Sigmoid colon (tissue), 7 donors: ENCODE measurements around the gene VDAC1. TPM values are rescaled to one million over a fixed set of nuclear protein-coding genes. Genes with fewer than 3 reads are reported as not detected.

ENCODE experiments used
- DNase-seq: peaks from one replicate; pipeline ENCODE4 v3.0.0-alpha.2; 2019
- H3K27ac ChIP-seq, 4 donors: fragments of 200-600 bp; sonication (generic); one replicate each; pipeline ENCODE4 v1.5.1; 2016 to 2019; ENCODE audit warnings: mild to moderate bottlenecking in 1 of 4
- H3K27me3 ChIP-seq, 3 donors: fragments of 200-600 bp; sonication (generic); one replicate each; pipeline ENCODE4 v1.5.1; 2019; ENCODE audit warnings: mild to moderate bottlenecking in 1 of 3
- H3K36me3 ChIP-seq, 4 donors: fragments of 200-600 bp; sonication (generic); one replicate each; pipeline ENCODE4 v1.5.1; 2016 to 2019
- H3K4me1 ChIP-seq, 4 donors: fragments of 200-600 bp; sonication (generic); one replicate each; pipeline ENCODE4 v1.5.1; 2017 to 2019
- H3K4me3 ChIP-seq, 4 donors: fragments of 200-600 bp; sonication (generic); one replicate each; pipeline ENCODE4 v1.5.1; 2017 to 2019; ENCODE audit warnings: mild to moderate bottlenecking in 2 of 4, moderate library complexity in 1 of 4
- H3K9me3 ChIP-seq, 4 donors: fragments of 200-600 bp in 3 of 4; sonication (generic) in 3 of 4; one replicate each; pipeline versions ENCODE4 v1.5.1 to v1.6.1; 2013 to 2019
- EP300 ChIP-seq, 4 donors: sonication (generic); formaldehyde crosslinking; IDR thresholded peaks; one replicate each; pipeline ENCODE4 v1.6.1; 2017; ENCODE audit warnings: antibody characterized with exemption in 4 of 4
- POLR2A ChIP-seq, 2 donors: fragments of 450-650 bp; IDR thresholded peaks; one replicate each; pipeline ENCODE4 v1.6.1; 2016; ENCODE audit warnings: antibody characterized with exemption in 2 of 2, mild to moderate bottlenecking in 2 of 2, moderate library complexity in 2 of 2
- POLR2AphosphoS5 ChIP-seq, 4 donors: sonication (generic); formaldehyde crosslinking; IDR thresholded peaks; one replicate each; pipeline ENCODE4 v1.6.1; 2017; ENCODE audit warnings: antibody characterized with exemption in 4 of 4
- WGBS, 2 donors: extraction: QIAGEN DNeasy Blood & Tissue Kit; methylation state at CpG; one replicate each; pipeline ENCODE4 v1.1.7; 2013; 5-methylcytosine and 5-hydroxymethylcytosine counted together
- intact Hi-C: fragments of 100-400 bp; cut with DNase I; formaldehyde crosslinking; loops from one replicate; pipeline ENCODE4 v1.15.1; 2023
- polyA plus RNA-seq, 3 donors: library from polyadenylated mRNA; stranded (reverse); fragments of 200-250 nt; gene quantifications; one replicate each; pipeline ENCODE4 v1.2.3, GENCODE V29; 2013
- total RNA-seq, 4 donors: library from RNA; depleted of rRNA; stranded (reverse); fragments of >200 nt; gene quantifications; one replicate each; pipeline ENCODE4 v1.1.0, GENCODE V29; 2016
- TF ChIP-seq, protein P1 (sequence below), 4 experiments: fragments of 450-650 bp in 3 of 4; fragments of 200-600 bp in 1 of 4; IDR thresholded peaks; one replicate each; pipeline ENCODE4 v1.5.1; 2016 to 2019; ENCODE audit warnings: antibody characterized with exemption in 4 of 4, mild to moderate bottlenecking in 3 of 4, moderate library complexity in 2 of 4
- donor health status: healthy with polysubstance abuse.
- donor health status: Bipolar disorder and iron deficiency.
- donor health status: healthy.

VDAC1 gene
- total and polyA plus RNA-seq, 7 donors = 71.3 to 361 (median 99.2) TPM

DNA sequence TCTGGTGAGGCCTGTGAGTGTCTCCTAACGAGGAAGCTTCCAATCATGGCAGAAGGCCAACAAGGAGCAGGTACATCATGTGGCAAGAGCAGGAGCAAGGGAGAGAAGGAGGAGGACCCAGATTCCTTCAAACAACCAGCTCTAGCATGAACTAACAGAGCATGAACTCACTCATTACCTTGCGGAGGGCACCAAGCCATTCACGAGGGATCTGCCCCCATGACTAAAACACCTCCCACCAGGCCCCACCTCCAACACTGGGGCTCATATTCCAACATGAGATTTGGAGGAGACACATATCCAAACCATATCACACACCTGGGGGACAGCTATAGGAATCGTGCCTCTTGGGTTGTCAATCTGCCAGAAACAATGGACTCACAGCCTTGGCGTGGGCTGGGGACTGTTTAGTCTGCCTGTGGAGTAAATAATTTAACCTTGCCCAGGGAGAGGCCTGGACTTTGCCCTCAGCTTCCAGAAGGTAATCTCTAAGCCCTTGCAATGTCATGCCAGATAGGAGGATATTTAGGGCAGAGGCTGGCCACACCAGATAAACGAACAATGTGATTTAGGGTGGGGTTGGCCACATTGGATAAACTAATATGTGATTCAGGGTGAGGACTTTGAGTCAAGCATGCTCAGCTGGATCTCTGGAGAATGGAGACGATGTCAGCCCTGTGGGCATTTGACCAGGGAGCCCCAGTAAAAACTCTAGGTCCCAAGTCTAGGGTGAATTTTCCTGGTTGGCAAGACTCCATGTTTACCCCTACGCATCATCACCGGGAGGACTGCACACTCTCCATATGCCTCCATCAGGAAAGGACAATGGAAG lies 13.6 kb upstream of the VDAC1 start:
- Histone ChIP-seq H3K4me1 (no peaks in the 10 kb centered on the region), H3K27me3 (no peaks in the 10 kb centered on the region), H3K9me3 (no peaks in the 10 kb centered on the region), H3K36me3 (no peaks in the 10 kb centered on the region), H3K4me3 (no peak overlapping the region), H3K27ac (no peak overlapping the region)
- intact Hi-C loops = no loop called here
- WGBS, 2 donors = 17 to 65% methylated on average over 9 of the region's 9 CpGs
- TF ChIP-seq POLR2AphosphoS5 (IDR thresholded peaks at IDR 0.05) (no peak), POLR2A (IDR thresholded peaks at IDR 0.05) (no peak), EP300 (IDR thresholded peaks at IDR 0.05) (no peak)
- TF ChIP-seq, protein P1, sequence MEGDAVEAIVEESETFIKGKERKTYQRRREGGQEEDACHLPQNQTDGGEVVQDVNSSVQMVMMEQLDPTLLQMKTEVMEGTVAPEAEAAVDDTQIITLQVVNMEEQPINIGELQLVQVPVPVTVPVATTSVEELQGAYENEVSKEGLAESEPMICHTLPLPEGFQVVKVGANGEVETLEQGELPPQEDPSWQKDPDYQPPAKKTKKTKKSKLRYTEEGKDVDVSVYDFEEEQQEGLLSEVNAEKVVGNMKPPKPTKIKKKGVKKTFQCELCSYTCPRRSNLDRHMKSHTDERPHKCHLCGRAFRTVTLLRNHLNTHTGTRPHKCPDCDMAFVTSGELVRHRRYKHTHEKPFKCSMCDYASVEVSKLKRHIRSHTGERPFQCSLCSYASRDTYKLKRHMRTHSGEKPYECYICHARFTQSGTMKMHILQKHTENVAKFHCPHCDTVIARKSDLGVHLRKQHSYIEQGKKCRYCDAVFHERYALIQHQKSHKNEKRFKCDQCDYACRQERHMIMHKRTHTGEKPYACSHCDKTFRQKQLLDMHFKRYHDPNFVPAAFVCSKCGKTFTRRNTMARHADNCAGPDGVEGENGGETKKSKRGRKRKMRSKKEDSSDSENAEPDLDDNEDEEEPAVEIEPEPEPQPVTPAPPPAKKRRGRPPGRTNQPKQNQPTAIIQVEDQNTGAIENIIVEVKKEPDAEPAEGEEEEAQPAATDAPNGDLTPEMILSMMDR (IDR thresholded peaks at IDR 0.05) = no peak
- DNase-seq = no peak

DNA sequence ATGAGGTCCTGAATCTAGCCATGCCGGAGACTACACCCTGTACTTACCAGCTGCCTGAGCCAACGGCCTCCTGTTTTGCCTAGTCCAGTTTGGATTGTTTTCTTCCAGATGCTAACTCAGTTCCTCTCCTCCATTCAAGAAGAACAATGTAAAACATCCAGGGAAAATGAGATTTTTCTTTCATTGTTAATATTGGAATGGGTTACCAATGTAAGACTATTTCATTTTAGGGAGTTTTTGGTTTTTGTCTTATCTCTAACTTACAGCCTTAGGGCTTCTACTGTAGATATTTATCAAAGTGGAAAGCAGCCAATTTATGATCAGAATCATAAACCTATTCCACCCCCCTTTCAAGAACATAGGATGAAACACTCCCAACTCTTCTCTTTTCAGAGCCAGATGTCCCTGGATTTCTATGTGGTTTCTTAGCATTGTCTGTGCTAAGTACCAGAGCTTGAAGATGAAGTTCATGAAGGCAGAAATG lies 3.5 kb upstream of the VDAC1 start:
- 32 to 56% methylated on average over 2 of the region's 2 CpGs for WGBS, 2 donors
- H3K4me3 ChIP-seq = no peak overlapping the region
- intact Hi-C loops = no loop called here

DNA sequence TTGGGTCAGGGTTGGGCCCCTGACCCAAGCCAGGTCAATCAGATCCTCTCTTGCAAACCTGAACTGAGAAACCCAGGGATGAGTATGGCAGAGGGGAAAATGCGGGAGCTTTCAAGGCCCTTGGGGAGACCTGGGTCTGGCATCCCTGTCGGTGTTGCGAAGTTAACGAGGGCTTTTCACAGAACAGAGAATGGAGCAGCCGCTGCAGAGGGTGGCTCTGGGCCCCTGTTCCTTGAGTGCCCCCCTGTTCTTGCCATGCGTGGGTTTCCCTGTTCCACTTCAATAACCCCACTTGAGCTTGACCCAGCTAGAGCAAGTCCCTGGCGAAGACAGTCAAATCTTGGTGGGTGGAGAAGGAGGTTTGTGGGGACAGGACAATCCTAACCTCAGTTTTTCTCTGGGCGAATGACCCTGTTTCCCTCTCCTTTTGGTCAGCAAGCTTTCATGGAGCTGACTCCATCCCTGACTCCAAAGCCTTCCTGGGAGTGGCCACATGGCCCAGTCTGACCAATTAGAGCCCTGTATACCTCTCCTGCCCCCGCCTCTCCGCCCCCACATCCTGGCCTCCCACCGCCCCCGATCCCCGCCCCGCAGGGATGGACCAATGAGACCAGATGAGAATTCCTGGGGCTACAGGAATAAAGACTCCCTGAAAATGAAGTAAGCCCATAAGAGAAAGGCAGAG lies 2.9 kb upstream of the VDAC1 start:
- Histone ChIP-seq H3K27ac (no peak overlapping the region), H3K36me3 (no peaks in the 10 kb centered on the region), H3K4me3 (no peak overlapping the region), H3K4me1 (peaks cover 0 to 24% (median 19%) of the 10 kb centered on the region in 4 donors), H3K9me3 (no peaks in the 10 kb centered on the region), H3K27me3 (no peaks in the 10 kb centered on the region)
- TF ChIP-seq POLR2A (IDR thresholded peaks at IDR 0.05) (no peak), POLR2AphosphoS5 (IDR thresholded peaks at IDR 0.05) (no peak)
- TF ChIP-seq, protein P1 (IDR thresholded peaks at IDR 0.05) = no peak
- intact Hi-C loops = no loop called here
- WGBS, 2 donors = 85 to 88% methylated on average over 14 of the region's 14 CpGs
- no peak for DNase-seq

More for the DNA sequence above, 3.5 kb upstream of the VDAC1 start:
- no peaks in the 10 kb centered on the region for H3K36me3 ChIP-seq
- TF ChIP-seq, protein P1 (IDR thresholded peaks at IDR 0.05) = no peak
- TF ChIP-seq EP300 (IDR thresholded peaks at IDR 0.05) (no peak), POLR2AphosphoS5 (IDR thresholded peaks at IDR 0.05) (no peak), POLR2A (IDR thresholded peaks at IDR 0.05) (no peak)
- no peaks in the 10 kb centered on the region for H3K27me3 ChIP-seq
- DNase-seq = no peak
- no peaks in the 10 kb centered on the region for H3K9me3 ChIP-seq
- peaks cover 0 to 19% (median 13%) of the 10 kb centered on the region in 4 donors for H3K4me1 ChIP-seq
- no peak overlapping the region for H3K27ac ChIP-seq

DNA sequence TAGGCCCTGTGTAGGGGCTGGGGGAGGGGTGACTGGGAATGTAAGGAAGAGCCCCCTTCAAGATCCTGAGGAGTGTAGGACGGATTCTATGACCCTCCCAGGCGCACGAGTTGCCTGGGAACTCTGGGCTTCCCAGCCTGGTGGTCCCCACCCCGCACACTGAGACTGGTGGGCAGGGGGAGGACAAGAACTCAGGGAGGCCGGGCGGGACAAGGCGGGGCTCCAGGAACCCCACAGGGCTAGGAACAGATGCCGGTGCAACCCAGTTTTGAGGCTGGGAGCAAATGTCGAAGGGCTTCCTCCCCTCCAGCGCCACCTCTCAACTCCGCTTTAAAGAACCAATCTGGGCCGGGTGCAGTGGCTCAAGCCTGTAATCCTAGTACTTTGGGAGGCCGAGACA lies 1.3 kb upstream of the VDAC1 start:
- H3K4me3 ChIP-seq = peak overlapping the region in 3 of 4 donors; percentile 82 to 96 (median 90)
- no peak for DNase-seq

More for the DNA sequence above, 1.3 kb upstream of the VDAC1 start:
- 81 to 89% methylated on average over 13 of the region's 13 CpGs for WGBS, 2 donors
- intact Hi-C loops = no loop called here
- H3K27me3 ChIP-seq = no peaks in the 10 kb centered on the region
- peaks cover 0 to 40% (median 34%) of the 10 kb centered on the region in 4 donors for H3K4me1 ChIP-seq
- no peaks in the 10 kb centered on the region for H3K9me3 ChIP-seq
- H3K36me3 ChIP-seq = peaks cover 0 to 3% (median 0%) of the 10 kb centered on the region in 4 donors
- no peak for TF ChIP-seq POLR2AphosphoS5 (IDR thresholded peaks at IDR 0.05)
- TF ChIP-seq POLR2A (IDR thresholded peaks at IDR 0.05) = no peak
- TF ChIP-seq EP300 (IDR thresholded peaks at IDR 0.05) = no peak
- TF ChIP-seq, protein P1 (IDR thresholded peaks at IDR 0.05) = no peak
- peak overlapping the region; percentile 98 to 100 (median 98) for H3K27ac ChIP-seq
